Nephron (organoid): ENCODE data around the gene CEMIP2.

Experiments
- H3K27ac Mint-ChIP-seq, 3 experiments: 2 replicates each; pipeline ENCODE4 v1.8.0; 2020; ENCODE audit warnings: mixed read lengths in 3 of 3, mild to moderate bottlenecking in 2 of 3, moderate library complexity in 1 of 3
- H3K27me3 Mint-ChIP-seq: 2 replicates; pipeline ENCODE4 v1.8.0; 2021; ENCODE audit warnings: low read depth, mild to moderate bottlenecking, moderate library complexity, mixed read lengths
- H3K36me3 Mint-ChIP-seq: 2 replicates; pipeline ENCODE4 v1.8.0; 2020; ENCODE audit warnings: low read depth, mixed read lengths
- H3K4me1 Mint-ChIP-seq: 2 replicates; pipeline ENCODE4 v1.8.0; 2020; ENCODE audit warnings: mixed read lengths
- H3K4me3 Mint-ChIP-seq, 3 experiments: 2 replicates each; pipeline ENCODE4 v1.8.0; 2020; ENCODE audit warnings: mild to moderate bottlenecking in 3 of 3, mixed read lengths in 3 of 3, moderate library complexity in 2 of 3
- H3K9me3 Mint-ChIP-seq: 2 replicates; pipeline ENCODE4 v1.8.0; 2020; ENCODE audit warnings: mixed read lengths
- TF ChIP-seq, protein P1 (sequence below), 3 experiments: fragments of 200-600 bp; sonication (generic); IDR thresholded peaks; one replicate each; pipeline ENCODE4 v1.5.0; 2021; ENCODE audit warnings: antibody characterized with exemption in 3 of 3; ENCODE audit not compliant: unreplicated experiment in 3 of 3

The CEMIP2 gene

DNA sequence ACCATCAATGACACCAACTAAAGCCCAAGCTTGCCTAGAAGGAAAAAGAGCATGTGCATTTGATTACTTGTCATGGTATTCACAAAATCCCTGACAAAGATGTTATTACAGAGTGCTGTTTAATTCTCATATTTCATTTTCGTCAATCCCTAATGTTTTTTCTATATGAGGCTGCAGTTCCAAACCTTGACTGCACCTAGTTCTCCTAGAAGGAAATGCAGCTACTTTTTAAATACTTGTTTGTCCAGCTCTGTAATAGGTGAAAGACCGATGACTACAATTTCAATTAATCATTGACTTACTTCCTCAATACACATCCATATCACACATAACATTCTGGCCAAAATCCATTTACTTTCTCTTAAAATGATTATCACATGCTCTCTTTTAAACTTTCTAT is 28.1 kb downstream of the CEMIP2 start:
- peak overlapping the region; percentile 27 to 73 (median 53) for H3K27ac Mint-ChIP-seq
- no peak overlapping the region for H3K4me3 Mint-ChIP-seq
- peaks cover 36% of the 10 kb centered on the region for H3K4me1 Mint-ChIP-seq
- H3K36me3 Mint-ChIP-seq: peaks cover 45% of the 10 kb centered on the region
- TF ChIP-seq, protein P1, sequence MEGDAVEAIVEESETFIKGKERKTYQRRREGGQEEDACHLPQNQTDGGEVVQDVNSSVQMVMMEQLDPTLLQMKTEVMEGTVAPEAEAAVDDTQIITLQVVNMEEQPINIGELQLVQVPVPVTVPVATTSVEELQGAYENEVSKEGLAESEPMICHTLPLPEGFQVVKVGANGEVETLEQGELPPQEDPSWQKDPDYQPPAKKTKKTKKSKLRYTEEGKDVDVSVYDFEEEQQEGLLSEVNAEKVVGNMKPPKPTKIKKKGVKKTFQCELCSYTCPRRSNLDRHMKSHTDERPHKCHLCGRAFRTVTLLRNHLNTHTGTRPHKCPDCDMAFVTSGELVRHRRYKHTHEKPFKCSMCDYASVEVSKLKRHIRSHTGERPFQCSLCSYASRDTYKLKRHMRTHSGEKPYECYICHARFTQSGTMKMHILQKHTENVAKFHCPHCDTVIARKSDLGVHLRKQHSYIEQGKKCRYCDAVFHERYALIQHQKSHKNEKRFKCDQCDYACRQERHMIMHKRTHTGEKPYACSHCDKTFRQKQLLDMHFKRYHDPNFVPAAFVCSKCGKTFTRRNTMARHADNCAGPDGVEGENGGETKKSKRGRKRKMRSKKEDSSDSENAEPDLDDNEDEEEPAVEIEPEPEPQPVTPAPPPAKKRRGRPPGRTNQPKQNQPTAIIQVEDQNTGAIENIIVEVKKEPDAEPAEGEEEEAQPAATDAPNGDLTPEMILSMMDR (IDR thresholded peaks at IDR 0.05; ENCODE audit: unreplicated experiment in 3 of 3): no peak
- H3K9me3 Mint-ChIP-seq: no peaks in the 10 kb centered on the region
- H3K27me3 Mint-ChIP-seq: no peaks in the 10 kb centered on the region

DNA sequence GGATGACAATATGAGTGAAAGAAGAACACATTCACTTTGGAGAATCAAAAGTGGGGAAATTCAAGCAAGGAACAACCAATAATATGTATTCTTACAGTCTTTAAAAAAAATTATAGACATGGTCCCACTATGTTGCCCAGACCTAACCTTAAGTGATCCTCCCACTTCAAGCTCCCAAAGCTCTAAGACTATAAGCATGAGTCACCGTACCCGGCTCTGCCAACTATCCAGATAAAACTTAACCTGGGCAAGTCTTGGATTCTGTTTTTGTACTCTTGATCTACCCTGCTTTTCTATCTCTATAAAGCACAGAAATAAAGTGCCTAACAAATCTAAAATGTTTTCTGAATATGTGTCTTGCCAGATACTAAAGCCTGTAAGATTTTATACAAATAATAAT is 30.9 kb downstream of the CEMIP2 start:
- no peaks in the 10 kb centered on the region for H3K27me3 Mint-ChIP-seq
- no peak overlapping the region for H3K27ac Mint-ChIP-seq
- peaks cover 30% of the 10 kb centered on the region for H3K4me1 Mint-ChIP-seq
- H3K4me3 Mint-ChIP-seq: no peak overlapping the region
- no peaks in the 10 kb centered on the region for H3K9me3 Mint-ChIP-seq
- peaks cover 53% of the 10 kb centered on the region for H3K36me3 Mint-ChIP-seq
- TF ChIP-seq, protein P1 (IDR thresholded peaks at IDR 0.05; ENCODE audit: unreplicated experiment in 3 of 3): no peak

DNA sequence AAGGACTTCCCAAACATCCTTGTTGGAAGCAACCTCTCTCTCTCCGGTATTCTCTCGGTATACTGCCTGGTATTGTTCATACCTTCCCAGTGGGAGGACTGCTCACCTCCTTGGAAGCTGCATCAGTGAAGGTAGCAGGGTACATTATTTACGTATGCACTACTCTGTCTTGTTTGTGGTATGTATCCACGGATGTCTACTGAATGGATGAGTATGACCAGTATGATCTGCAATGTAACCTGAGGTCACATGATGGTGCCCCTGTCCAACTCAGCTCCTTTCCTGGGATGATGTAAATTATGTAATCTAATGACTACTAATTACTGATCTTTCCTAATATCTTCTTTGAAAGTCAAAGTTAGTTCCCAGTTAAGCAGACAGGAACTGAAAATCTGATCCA is 32.1 kb downstream of the CEMIP2 start:
- Mint-ChIP-seq H3K27ac (no peak overlapping the region), H3K9me3 (no peaks in the 10 kb centered on the region), H3K27me3 (no peaks in the 10 kb centered on the region), H3K4me3 (no peak overlapping the region), H3K36me3 (peaks cover 54% of the 10 kb centered on the region), H3K4me1 (peaks cover 22% of the 10 kb centered on the region)
- TF ChIP-seq, protein P1 (IDR thresholded peaks at IDR 0.05; ENCODE audit: unreplicated experiment in 3 of 3): no peak

DNA sequence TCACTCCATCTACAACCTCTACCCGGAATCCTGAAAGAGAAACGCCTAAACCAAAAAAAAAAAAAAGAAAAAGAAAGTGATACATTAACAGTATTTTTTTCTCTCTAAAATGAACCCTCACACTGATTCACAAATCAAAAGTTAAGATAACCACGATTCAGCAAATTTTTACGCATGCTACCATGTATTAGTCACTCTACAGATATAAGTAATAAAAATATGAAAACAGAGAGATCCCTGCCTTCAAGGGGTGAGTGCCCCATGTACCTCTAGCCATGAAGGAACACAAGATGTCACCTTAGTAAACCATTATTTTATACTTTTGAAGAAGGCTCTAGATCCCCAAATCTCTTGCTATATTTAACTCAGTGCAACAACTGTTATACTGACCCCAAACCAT is 33.4 kb downstream of the CEMIP2 start:
- Mint-ChIP-seq H3K27ac (no peak overlapping the region), H3K4me3 (no peak overlapping the region), H3K36me3 (peaks cover 61% of the 10 kb centered on the region), H3K27me3 (no peaks in the 10 kb centered on the region), H3K4me1 (peaks cover 14% of the 10 kb centered on the region), H3K9me3 (no peaks in the 10 kb centered on the region)
- TF ChIP-seq, protein P1 (IDR thresholded peaks at IDR 0.05; ENCODE audit: unreplicated experiment in 3 of 3): no peak

DNA sequence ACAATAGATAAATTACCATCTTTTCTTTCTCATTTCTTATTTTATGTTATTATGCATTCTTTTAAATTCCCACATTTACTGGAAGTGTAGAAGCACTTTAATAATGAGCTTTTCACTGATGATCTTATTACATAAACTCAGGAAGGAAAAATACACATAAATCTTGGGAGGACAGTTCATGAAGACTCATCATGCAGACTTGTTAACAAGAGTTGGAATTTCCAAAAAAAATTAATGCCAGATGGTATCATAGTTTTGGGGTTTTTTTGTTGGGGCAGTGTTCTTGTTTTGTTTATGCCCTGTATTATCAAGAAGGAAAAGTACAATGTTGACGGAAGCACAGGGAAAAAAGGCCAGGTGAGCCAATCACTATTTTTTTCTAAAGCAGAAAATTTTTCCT is 35.1 kb downstream of the CEMIP2 start:
- no peaks in the 10 kb centered on the region for H3K9me3 Mint-ChIP-seq

More for the DNA sequence above, 35.1 kb downstream of the CEMIP2 start:
- Mint-ChIP-seq H3K27me3 (no peaks in the 10 kb centered on the region), H3K4me3 (no peak overlapping the region), H3K36me3 (peaks cover 65% of the 10 kb centered on the region), H3K4me1 (peaks cover 7% of the 10 kb centered on the region), H3K27ac (no peak overlapping the region)
- TF ChIP-seq, protein P1 (IDR thresholded peaks at IDR 0.05; ENCODE audit: unreplicated experiment in 3 of 3): no peak
